Measurements from ENCODE around the gene TMEM63C. TPM values are rescaled to one million over a fixed set of nuclear protein-coding genes. Genes with fewer than 3 reads are reported as not detected.

Gene TMEM63C
- total RNA-seq, 1 donor from 2014 or later, result 0.63 TPM

GRCh38 chr14:77241955-77242354 lies 60.4 kb downstream of the TMEM63C start:
- no peaks in the 10 kb centered on the region for H3K36me3 ChIP-seq
- intact Hi-C loops (cut with micrococcal nuclease), result no loop called here
- DNase-seq, result no peak
- H3K9me3 ChIP-seq (replicated peaks), result no peaks in the 10 kb centered on the region
- no peak for TF ChIP-seq CTCF (IDR thresholded peaks at IDR 0.05; ENCODE audit: borderline replicate concordance)
- H3K27ac ChIP-seq (replicated peaks), result no peak overlapping the region
- H3K4me1 ChIP-seq, result no peaks in the 10 kb centered on the region
- H3K27me3 ChIP-seq (ENCODE audit: low read depth), result peaks cover 4% of the 10 kb centered on the region
- no peak overlapping the region for H3K4me3 ChIP-seq

GRCh38 chr14:77242752-77243151 lies 61.2 kb downstream of the TMEM63C start:
- Histone ChIP-seq H3K27ac (replicated peaks) (no peak overlapping the region), H3K4me1 (no peaks in the 10 kb centered on the region), H3K4me3 (no peak overlapping the region), H3K36me3 (no peaks in the 10 kb centered on the region), H3K9me3 (replicated peaks) (no peaks in the 10 kb centered on the region), H3K27me3 (ENCODE audit: low read depth) (no peaks in the 10 kb centered on the region)
- TF ChIP-seq CTCF (IDR thresholded peaks at IDR 0.05; ENCODE audit: borderline replicate concordance), result no peak
- intact Hi-C loops (cut with micrococcal nuclease), result no loop called here
- DNase-seq, result no peak

GRCh38 chr14:77243853-77244252 lies 62.3 kb downstream of the TMEM63C start:
- Histone ChIP-seq H3K4me3 (no peak overlapping the region), H3K9me3 (replicated peaks) (no peaks in the 10 kb centered on the region), H3K36me3 (no peaks in the 10 kb centered on the region), H3K4me1 (no peaks in the 10 kb centered on the region), H3K27me3 (ENCODE audit: low read depth) (no peaks in the 10 kb centered on the region), H3K27ac (replicated peaks) (no peak overlapping the region)
- TF ChIP-seq CTCF (IDR thresholded peaks at IDR 0.05; ENCODE audit: borderline replicate concordance), result no peak
- intact Hi-C loops (cut with micrococcal nuclease), result no loop called here
- DNase-seq, result no peak

GRCh38 chr14:77245820-77246219 lies 64.2 kb downstream of the TMEM63C start:
- Histone ChIP-seq H3K36me3 (no peaks in the 10 kb centered on the region), H3K4me1 (no peaks in the 10 kb centered on the region), H3K4me3 (no peak overlapping the region), H3K27ac (replicated peaks) (no peak overlapping the region), H3K9me3 (replicated peaks) (no peaks in the 10 kb centered on the region), H3K27me3 (ENCODE audit: low read depth) (no peaks in the 10 kb centered on the region)
- TF ChIP-seq CTCF (IDR thresholded peaks at IDR 0.05; ENCODE audit: borderline replicate concordance), result no peak
- intact Hi-C loops (cut with micrococcal nuclease), result no loop called here
- no peak for DNase-seq

- Histone ChIP-seq H3K4me1 (no peaks in the 10 kb centered on the region), H3K27me3 (ENCODE audit: low read depth) (no peaks in the 10 kb centered on the region), H3K9me3 (replicated peaks) (no peaks in the 10 kb centered on the region), H3K27ac (replicated peaks) (no peak overlapping the region), H3K4me3 (no peak overlapping the region), H3K36me3 (no peaks in the 10 kb centered on the region)
- DNase-seq, result no peak
- no peak for TF ChIP-seq CTCF (IDR thresholded peaks at IDR 0.05; ENCODE audit: borderline replicate concordance)
- intact Hi-C loops (cut with micrococcal nuclease), result no loop called here
Measured at GRCh38 chr14:77246784-77247183, 65.2 kb downstream of the TMEM63C start.

- no peak overlapping the region for H3K27ac ChIP-seq (replicated peaks)
- H3K36me3 ChIP-seq, result no peaks in the 10 kb centered on the region
- no peaks in the 10 kb centered on the region for H3K4me1 ChIP-seq
- DNase-seq, result no peak
- intact Hi-C loops (cut with micrococcal nuclease), result no loop called here
- H3K27me3 ChIP-seq (ENCODE audit: low read depth), result peaks cover 13% of the 10 kb centered on the region
- no peaks in the 10 kb centered on the region for H3K9me3 ChIP-seq (replicated peaks)
- no peak for TF ChIP-seq CTCF (IDR thresholded peaks at IDR 0.05; ENCODE audit: borderline replicate concordance)
- no peak overlapping the region for H3K4me3 ChIP-seq
Measured at GRCh38 chr14:77248666-77249065, 67.1 kb downstream of the TMEM63C start.
